SH-SY5Y (cell line): ENCODE measurements around the gene MDFIC.

Source experiments
- GATA2 ChIP-seq: IDR thresholded peaks from 2 replicates; pipeline ENCODE4 v1.6.1; 2011; ENCODE audit warnings: mild to moderate bottlenecking, low read depth, low read length
- GATA3 ChIP-seq: IDR thresholded peaks from 2 replicates; pipeline ENCODE4 v1.6.1; 2011; ENCODE audit warnings: low read depth, mild to moderate bottlenecking, low read length, moderate library complexity

MDFIC gene

GRCh38 chr7:114985116-114985715 lies 63.3 kb downstream of the MDFIC start:
- TF ChIP-seq GATA2 (no peak), GATA3 (no peak)

DNA sequence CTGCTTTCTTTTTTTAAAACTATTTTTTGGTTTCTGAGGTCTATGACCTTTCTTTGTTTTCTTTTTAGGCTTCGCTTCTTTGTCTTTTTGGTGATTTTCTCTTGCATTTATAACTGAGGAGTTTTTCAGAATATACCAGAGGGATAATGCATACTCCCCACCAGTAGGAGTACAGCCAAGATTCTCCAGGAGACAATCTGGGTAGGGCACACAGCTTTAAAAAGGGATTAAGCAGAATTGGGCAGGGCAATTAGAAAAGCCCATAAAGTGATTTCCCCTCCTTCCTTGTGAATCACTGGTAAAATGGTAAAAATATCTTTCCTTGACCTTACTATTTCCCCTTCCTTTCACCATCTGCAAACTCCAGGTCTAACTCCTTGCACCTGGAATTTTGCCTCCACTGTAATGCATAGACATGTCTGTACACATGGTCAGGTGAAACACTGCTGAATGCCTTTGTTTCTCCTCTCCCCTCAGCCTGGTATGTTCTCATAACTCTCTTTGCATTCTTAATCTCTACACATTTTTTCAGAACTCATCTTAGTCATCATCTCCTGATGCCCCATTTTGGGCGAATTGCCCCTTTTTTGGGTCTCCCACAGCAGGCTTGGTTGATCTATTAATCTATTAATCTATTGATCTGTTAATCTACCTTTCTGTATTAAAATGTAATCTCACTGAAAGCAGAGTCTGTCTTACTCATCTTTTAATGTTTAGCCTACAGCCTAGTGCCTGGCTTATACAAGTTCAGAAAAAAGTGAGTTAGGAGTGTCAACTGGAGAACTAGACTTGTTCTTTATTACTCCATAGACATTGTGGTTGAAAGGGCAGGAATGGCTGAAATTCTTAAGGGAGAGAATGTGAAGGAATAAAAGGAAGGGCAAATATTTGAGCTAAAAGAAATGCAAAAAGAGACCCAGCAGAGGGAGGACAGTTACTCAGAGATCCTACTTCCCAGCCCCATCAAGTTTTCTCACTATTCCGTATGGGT lies 64.6 kb downstream of the MDFIC start:
- TF ChIP-seq GATA3, result no peak
- TF ChIP-seq GATA2, result no peak

DNA sequence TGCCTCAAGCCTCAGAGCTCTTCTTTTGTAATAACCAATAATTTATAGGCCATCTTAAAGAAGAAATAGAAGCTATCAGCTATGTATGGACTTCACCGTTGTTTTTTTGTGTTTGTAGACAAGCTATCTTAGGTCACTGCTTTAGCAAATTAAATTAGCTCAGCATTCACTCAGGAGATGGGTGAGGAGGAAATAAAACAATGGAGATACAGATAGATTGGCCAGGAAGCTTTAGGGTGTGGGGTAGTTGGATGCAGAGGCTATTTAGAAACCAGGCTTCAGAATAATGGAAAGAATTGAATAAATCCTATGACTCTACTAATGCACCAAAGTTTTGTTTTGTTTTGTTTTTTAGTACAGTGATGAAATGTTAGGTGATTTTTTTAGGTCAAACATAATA lies 66.1 kb downstream of the MDFIC start:
- TF ChIP-seq GATA2 (no peak), GATA3 (no peak)

DNA sequence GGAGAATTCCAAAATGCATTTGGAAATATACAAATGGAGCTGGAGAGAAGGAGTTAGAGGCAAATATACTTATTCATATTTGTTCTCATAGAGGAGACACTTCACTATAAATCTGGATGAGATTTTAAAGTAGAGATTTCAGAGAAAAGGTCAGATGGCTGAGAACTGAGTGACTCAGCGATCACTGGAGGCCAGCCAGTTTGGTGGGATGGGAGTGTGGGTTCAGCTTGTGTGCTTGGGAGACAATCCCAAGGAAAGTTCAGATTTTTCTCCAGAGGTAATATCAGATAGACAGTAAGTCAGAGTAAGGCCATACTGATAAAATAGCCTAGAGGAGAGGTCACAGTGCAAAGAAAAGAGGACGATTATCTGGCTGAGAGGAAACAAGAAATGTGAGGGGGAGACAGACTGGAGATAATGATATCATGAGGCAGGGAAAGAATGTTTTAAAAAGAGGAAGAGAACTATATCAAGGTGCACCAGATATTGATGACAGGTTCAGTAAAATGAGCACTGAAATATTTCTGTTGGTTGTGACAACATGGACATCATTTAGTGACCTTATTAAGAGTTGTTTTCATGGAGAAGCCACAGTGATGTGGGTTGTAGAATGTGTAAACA lies 67.0 kb downstream of the MDFIC start:
- no peak for TF ChIP-seq GATA3
- TF ChIP-seq GATA2, result no peak

DNA sequence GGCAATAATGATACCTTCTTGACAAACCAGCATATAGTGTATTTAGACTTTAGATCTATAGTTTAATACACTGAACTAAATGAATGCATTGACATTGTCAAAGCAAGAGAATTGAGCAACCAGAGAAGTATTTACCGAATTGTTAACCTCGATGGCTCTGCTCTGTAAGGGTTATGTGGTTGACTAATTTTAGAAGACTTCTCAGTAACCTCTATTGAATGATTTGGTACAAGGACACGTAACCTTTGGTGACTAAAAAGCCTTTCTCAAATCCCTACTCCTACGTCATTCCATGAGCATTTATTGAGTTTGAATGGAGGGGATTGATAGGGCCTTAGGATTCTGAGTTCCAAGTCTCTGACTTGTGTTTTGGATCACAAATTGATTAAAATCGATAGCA lies 67.6 kb downstream of the MDFIC start:
- no peak for TF ChIP-seq GATA2
- TF ChIP-seq GATA3, result no peak

GRCh38 chr7:114997487-114998404 lies 75.9 kb downstream of the MDFIC start:
- no peak for TF ChIP-seq GATA3
- TF ChIP-seq GATA2, result no peak

- TF ChIP-seq GATA3 (no peak), GATA2 (no peak)
These were observed 82.2 kb downstream of the MDFIC start for GRCh38 chr7:115004121-115004520.

DNA sequence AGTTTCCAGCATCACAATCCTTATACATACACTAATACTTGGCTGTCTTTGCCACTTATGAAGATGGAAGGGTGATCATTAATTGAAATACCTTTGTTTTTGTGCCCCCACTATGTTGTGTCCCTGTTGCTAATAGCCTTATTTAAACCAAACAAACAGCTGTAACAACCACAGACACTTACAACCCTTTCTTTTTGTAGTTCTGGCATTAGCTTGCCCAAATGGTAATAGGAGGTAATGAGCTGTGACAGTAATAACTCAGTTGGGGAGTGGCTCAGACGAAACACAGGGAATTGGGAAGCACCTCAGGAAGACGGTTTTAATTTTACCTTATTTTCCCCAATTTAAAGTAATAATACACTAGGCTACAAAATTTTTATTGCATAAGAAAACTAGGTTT lies 83.4 kb downstream of the MDFIC start:
- no peak for TF ChIP-seq GATA2
- TF ChIP-seq GATA3, result no peak

DNA sequence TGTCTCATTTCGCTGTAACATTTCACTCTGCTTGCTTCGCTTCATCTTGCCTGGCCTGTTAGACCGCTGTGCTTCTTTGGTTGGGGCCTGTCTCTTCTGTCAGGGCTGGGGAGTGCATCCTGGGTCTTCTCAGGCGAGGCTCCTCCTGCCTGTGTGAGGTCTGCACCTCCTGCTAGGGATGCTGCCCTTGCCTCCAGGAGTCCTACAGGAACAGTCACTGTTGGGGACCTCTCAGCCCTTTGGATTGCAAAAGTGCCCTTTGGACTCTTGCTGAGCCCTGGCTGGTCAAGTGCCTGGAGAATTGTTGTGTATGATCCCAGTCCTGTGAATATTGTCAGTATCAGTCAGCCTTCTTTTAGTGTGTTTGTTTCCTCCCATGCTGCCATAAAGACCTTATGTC lies 84.1 kb downstream of the MDFIC start:
- TF ChIP-seq GATA2 (no peak), GATA3 (no peak)

GRCh38 chr7:115007751-115008150 lies 85.9 kb downstream of the MDFIC start:
- no peak for TF ChIP-seq GATA3
- TF ChIP-seq GATA2, result no peak

GRCh38 chr7:115008465-115009114 lies 86.7 kb downstream of the MDFIC start:
- TF ChIP-seq GATA3, result no peak
- TF ChIP-seq GATA2, result no peak

GRCh38 chr7:115009139-115009538 lies 87.2 kb downstream of the MDFIC start:
- TF ChIP-seq GATA3, result no peak
- TF ChIP-seq GATA2, result no peak
